ELR (cell line): ENCODE measurements around the gene LDAF1.
"Not testable (repeated sequence)": the region's sequence is repeated elsewhere in the genome, so short reads cannot be mapped to it uniquely, and the experiment has no call there.

Experiments
- DNase-seq: peaks from one replicate; pipeline ENCODE4 v3.0.0-alpha.2; 2015; ENCODE audit warnings: low read depth

Gene LDAF1

GRCh38 chr16:21158208-21159110, at the start of gene LDAF1:
Gene LDAF1 (plus strand): TSS chr16:21158674. CDS start chr16:21161183, 2,509 bp downstream.
- peak; percentile 83 for DNase-seq

- not testable (repeated sequence) for DNase-seq
These were observed 42.9 kb upstream of the LDAF1 start for GRCh38 chr16:21115551-21115950.

GRCh38 chr16:21116148-21116693, 42.3 kb upstream of the LDAF1 start:
- no peak for DNase-seq

- no peak for DNase-seq
These were observed 40.9 kb upstream of the LDAF1 start for GRCh38 chr16:21117567-21117966.

- no peak for DNase-seq
These were observed 37.4 kb upstream of the LDAF1 start for GRCh38 chr16:21120976-21121520.

GRCh38 chr16:21125191-21125590, 33.3 kb upstream of the LDAF1 start:
- DNase-seq = no peak

- DNase-seq = no peak
These were observed 32.0 kb upstream of the LDAF1 start for GRCh38 chr16:21126518-21126917.

GRCh38 chr16:21128991-21129390, 29.5 kb upstream of the LDAF1 start:
- no peak for DNase-seq

GRCh38 chr16:21130811-21131210, 27.7 kb upstream of the LDAF1 start:
- DNase-seq = no peak

GRCh38 chr16:21134053-21134452, 24.4 kb upstream of the LDAF1 start:
- DNase-seq = no peak

- no peak for DNase-seq
These were observed 12.7 kb upstream of the LDAF1 start for GRCh38 chr16:21145738-21146137.

- DNase-seq = no peak
These were observed 8.0 kb upstream of the LDAF1 start, which contains the start of gene DNAH3 for GRCh38 chr16:21150375-21151001. Gene DNAH3 (minus strand): TSS chr16:21150846. CDS start chr16:21150319, 527 bp downstream.

- DNase-seq = not testable (repeated sequence)
These were observed 6.1 kb upstream of the LDAF1 start for GRCh38 chr16:21152160-21153030.

GRCh38 chr16:21153124-21153729, 5.2 kb upstream of the LDAF1 start:
- DNase-seq = not testable (repeated sequence)

GRCh38 chr16:21156011-21156410, 2.5 kb upstream of the LDAF1 start:
- DNase-seq = not testable (repeated sequence)

- peak; percentile 79 for DNase-seq
These were observed 1.6 kb upstream of the LDAF1 start for GRCh38 chr16:21156767-21157467.

GRCh38 chr16:21157632-21158031, 842 bp upstream of the LDAF1 start:
- no peak for DNase-seq

GRCh38 chr16:21159281-21159951, 942 bp downstream of the LDAF1 start:
- DNase-seq = peak; percentile 18

- DNase-seq = no peak
These were observed 1.8 kb downstream of the LDAF1 start for GRCh38 chr16:21160276-21160675.

GRCh38 chr16:21161211-21161610, 2.7 kb downstream of the LDAF1 start:
- no peak for DNase-seq
